HG03039 (cell line): ENCODE data around the gene CARNS1.
"Not testable (repeated sequence)": the region's sequence is repeated elsewhere in the genome, so short reads cannot be mapped to it uniquely, and the experiment has no call there.

Experiments used
- ATAC-seq: cut with Tn5 transposase; IDR thresholded peaks from one replicate; pipeline ENCODE4 v1.9.1; 2021; ENCODE audit warnings: mild to moderate bottlenecking, moderate library complexity; ENCODE audit not compliant: unreplicated experiment

The CARNS1 gene

DNA sequence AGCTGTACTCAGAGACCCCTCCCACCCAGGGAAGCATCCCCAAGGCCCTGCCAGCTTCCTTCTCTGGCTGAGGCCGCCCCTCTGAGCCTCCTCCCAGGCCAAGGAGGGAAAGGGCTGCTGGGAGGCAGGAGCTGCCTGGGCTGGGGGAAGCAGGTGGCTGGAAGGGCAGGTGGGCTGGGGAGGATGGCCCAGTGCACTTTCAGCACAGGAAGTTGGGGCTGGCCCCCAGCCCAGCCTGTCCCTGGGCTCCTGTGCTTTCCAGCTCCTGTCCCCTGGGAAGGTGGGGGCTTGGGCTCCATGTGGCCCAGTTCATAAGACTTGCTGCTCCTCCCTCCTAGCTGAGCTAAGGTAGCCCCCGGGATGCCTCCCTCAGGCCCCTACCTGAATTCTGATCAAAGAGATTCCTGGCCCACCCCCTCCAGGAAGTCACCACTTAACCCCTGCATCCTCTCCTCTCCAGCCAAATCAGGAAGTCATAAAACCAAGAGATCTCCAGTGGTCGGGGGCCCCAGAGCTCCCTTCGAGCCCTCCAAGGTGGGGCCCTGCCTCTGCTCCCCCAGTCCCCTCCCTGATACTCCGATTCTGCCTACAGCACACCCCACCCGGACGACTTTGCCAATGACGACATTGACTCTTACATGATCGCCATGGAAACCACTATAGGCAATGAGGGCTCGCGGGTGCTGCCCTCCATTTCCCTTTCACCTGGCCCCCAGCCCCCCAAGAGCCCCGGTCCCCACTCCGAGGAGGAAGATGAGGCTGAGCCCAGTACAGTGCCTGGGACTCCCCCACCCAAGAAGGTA is 18.7 kb upstream of the CARNS1 start:
- ATAC-seq, result no peak

DNA sequence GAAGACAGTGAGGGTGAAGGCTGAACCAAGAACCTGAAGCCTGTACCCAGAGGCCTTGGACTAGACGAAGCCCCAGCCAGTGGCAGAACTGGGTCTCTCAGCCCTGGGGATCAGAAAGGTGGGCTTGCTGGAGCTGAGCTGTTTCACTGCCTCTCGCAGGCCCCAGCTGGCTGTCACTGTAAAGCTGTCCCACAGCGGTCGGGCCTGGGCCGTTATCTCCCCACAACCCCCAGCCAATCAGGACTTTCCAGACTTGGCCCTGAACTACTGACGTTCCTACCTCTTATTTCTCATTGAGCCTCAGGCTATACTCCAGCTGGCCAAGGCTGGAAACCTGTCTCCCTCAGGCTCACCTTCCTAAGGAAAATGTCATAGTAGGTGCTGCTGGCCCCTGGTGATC is 17.9 kb upstream of the CARNS1 start:
- ATAC-seq, result no peak

DNA sequence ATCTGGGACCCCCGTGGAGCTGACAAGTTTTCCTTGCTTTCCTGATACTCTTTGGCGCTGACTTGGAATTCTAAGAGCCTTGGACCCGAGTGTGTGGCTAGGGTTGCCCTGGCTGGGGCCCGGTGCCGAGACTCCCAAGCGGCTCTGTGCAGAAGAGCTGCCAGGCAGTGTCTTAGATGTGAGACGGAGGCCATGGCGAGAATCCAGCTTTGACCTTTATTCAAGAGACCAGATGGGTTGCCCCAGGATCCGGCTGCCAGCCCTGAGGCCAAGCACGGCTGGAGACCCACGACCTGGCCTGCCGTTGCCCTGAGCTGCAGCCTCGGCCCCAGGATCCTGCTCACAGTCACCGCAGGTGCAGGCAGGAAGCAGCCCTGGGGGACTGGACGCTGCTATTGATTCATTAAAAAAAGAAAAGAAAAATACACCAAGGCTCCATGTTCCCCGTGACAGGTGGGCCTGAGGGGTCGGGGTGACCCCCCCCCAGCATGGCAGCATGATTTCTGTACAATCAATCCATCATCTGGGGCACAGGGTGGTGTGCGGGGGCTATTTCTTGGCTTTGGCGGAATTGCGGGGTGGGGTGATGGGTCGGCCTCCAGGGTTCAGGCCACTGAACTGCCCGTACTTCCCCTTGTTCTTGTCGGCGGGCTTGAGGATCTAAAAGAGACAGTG is 17.4 kb upstream of the CARNS1 start:
- ATAC-seq, result no peak

DNA sequence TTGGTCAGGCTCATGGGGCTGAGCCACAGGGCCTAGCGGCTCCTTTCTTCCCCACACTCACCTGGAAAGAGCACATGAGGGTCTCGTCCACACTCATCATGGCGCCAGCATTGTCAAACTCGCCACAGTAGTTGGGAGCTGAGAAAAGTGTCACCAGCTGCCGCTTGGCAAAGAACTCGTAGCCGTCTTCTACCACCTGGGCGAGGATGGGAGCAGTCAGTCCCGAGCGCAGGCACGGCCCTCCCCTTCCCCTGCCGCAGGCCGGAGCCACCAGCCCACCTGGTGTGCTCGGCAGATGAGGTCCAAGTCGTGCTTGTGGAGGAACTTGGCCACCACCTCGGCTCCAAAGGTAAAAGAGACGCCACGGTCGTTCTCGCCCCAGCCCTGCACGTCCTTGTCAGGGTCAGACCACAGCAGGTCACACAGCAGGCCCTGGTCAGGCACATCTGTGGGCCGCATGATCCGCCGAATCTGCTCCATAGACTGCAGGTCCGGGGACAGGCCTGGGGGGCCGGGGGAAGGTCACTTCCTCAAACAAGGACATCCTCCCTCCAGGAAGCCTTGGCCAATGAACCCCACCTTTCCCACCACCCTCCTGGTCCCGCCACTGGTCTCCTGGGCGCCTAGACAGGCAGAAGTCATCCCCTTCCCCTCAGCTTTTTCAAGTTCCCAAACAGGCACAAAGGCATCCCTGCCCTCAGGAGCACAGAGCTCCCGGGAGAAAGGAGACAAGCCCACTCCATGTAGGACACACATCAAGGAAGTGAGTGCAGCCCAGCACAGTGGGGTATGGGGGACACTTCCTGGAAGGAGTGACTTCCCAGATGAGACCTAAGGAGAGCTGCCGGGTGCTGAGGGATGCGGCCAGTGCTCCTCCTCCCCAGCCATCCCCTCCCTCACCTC is 16.6 kb upstream of the CARNS1 start:
- no peak for ATAC-seq

DNA sequence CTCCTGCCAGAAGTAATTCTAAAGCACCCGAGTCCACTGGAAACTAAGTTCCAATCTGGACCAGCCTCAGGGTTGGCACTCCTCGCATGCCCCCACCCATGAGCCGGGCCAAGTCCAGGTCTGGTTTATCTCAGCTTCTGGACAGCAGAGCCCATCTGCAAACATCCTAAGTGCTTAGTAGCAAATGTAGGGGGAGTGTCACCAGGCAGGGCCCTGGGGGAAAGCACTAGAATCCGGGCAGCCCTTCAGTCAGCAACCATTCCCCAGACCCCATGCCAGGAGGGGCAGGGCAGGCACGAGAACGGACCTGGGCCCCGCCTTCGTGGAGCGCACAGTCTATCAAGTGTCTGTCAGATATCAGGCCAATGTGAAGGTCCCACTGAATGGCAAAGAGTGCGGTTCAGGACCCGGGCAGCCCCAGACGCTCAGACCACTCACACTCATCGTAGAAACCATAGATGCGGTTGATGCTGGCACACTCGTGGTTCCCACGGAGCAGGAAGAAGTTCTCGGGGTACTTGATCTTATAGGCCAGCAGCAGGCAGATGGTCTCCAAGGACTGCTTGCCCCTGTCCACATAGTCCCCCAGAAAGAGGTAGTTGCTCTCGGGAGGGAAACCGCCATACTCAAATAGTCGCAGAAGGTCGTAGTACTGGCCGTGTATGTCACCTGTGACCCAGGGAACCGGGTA is 15.1 kb upstream of the CARNS1 start:
- no peak for ATAC-seq

DNA sequence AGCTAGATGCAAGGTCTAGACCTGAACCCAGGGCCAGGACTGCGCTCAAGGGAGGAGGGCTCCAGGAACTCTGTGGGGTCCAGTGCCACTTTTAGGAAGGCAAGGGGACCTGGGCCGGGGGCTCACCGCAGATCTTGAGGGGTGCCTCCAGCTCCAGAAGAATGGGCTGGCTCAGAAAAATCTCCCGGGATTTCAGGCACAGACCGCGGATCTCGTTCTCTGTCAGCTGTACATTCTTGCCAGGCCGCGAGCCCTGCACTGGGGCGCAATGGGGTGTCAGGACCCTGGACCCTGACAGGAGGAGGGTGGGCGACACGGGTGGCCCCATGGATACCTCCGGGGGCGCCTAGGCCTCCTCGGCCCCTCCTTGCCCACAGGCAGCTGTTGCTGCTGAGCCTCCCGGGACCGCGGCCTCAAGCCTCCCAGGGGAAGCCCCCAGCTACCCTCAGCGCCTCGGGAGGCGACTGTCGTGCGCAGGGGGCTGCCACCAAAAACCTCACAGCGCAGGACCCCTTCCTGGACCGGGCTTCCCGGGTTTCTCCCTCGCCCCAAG is 14.5 kb upstream of the CARNS1 start:
- ATAC-seq, result peak; percentile 7

DNA sequence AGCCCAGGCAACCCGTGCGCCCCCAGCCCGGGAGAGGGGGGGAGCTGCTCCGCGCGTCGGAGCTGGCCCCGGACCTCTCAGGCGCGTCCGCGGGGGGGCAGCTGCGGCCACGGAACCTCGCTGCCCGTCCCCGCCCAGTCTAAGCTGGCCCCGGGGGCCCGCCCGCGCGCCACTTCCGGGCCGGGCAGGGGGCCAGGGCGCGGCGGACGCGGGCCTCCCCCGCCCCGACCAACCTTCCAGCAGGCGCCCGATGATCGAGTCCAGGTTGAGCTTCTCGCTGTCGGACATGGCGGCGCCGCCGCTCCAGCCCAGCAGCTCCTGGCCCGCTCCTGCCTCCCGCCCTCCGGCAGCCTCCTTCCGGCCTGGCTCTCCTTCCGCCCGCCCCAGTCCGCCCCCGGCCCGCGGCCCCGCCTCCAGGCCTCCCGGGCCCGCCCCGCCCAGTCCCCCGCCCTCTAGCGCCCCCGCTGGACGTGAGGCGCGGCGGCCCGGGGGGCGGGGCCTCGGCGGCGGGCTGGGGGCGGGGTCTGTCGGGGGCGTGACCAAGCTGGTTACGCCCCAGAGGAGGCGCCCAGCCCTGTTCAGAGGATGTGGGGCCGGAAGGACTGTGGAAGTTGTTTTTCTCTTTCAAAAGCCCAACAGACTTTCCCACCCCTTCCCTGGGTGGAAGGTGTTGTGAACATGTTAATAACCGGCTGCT is 13.8 kb upstream of the CARNS1 start, which contains the start of gene PPP1CA:
PPP1CA (minus strand) TSS at position 364 of the 697 bp plus-strand sequence; CDS start at position 288, 76 bp downstream.
- ATAC-seq, result peak; percentile 50

DNA sequence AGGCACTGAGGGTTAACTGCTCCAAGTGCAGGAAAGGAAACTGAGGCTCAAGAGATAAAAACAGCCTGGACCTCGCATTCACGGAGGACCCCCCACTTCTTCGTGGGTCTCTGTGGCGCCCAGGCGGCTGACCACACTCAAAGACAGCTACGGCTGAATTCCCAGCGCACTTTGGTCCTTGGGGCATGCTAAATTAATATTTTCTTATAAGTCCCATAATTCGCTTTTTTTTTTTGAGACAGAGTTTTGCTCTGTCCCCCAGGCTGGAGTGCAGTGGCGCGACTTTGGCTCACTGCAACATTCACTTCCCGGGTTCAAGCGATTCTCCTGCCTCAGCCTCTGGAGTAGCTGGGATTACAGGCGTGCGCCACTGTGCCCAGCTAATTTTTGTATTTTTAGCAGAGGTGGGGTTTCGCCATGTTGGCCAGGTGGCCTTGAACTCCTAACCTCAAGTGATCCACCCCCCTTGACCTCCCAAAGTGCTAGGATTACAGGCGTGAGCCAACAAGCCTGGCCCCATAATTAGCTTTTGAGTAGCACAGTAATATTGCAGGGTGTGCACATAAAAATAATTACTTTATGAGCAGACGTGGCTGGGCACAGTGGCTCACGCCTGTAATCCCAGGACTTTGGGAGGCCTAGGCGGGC is 13.2 kb upstream of the CARNS1 start:
- not testable (repeated sequence) for ATAC-seq

DNA sequence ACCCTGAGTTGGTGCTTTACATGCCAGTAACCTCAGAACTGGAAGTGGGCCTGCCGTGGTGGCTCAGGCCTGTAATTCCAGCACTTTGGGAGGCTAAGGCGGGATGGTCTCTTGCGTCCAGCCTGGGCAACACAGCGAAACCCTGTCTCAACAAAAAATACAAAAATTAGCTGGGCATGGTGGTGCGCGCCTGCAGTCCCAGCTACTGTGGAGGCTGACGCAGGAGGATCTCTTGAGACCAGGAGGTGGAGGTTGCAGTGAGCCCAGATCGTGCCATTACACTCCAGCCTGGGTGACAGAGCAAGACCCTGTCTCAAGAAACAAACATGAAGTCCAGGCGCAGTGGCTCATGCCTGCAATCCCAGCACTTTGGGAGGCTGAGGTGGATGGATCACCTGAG is 12.4 kb upstream of the CARNS1 start:
- ATAC-seq, result not testable (repeated sequence)

DNA sequence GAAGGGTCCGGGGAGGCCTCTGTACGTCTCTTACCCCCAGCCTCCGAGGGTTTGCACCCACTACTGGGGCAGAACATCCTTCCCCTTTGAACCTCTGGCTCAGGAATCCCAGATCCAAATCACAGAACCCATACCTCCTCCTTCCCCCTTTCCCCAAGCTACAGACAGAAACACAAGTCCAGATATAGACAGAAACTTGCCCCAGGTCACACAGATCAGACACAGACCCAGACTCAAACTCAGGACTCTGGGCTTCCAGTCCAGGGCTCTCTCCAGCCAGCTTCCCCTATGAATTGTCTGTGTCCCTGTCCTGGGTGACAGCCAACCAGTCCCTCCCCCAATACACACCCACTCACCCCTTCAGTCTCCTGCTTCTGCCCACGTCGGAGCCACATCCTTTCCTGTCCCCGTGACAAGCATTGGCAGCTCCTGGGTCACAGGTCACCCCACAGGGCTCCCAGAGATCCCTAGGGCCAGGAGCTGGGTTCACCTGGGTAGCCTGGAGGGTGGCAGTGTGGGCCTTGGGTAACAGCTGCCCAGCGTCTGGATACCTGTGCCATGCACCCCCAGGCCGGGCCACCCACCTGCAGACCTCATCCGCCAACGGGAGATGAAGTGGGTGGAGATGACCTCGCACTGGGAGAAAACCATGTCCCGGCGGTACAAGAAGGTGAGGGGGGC is 10.8 kb upstream of the CARNS1 start:
- no peak for ATAC-seq

DNA sequence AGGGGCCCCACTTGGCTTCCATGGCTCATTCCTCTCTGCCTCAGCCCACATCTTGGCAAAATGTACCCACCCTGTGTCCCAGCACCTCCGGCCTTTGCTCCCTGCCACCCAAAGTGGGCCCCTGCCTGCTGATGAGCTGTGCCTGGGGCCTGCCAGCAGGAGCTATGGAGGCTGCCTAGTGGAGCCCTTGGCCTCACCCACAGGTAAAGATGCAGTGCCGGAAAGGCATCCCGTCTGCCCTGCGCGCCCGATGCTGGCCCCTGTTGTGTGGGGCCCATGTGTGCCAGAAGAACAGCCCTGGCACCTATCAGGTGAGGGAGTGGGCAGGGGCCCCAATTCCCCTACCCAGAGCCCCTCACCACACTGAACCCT is 10.3 kb upstream of the CARNS1 start:
- ATAC-seq, result no peak

DNA sequence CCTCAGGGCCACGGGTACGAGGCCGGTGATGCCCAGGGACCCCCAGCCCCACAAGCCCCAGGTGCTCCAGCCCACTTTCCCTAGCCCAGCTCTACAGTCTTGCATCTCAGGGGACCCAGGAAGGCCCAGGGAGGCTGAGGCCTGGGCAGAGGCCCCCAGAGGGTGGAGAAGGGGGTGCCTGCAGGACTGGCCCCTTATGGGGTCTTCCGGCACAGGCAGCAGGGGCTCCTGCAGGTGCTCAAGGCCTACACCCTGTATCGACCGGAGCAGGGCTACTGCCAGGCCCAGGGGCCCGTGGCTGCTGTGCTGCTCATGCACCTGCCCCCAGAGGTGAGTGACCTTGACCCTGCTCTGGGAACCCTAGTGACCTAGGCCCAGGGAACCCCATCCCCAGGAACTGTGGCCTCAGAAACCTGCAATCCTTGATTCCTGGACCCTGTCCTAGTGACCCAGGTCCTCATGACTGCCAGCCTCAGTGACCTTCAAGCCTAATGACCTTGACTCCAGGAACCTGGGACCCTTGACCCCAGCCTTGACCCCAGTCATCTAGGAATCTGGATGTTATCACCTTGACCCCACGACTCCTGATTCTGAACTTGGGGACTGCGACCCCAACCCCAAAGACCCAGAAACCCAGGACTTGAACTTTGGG is 9.7 kb upstream of the CARNS1 start:
- no peak for ATAC-seq

DNA sequence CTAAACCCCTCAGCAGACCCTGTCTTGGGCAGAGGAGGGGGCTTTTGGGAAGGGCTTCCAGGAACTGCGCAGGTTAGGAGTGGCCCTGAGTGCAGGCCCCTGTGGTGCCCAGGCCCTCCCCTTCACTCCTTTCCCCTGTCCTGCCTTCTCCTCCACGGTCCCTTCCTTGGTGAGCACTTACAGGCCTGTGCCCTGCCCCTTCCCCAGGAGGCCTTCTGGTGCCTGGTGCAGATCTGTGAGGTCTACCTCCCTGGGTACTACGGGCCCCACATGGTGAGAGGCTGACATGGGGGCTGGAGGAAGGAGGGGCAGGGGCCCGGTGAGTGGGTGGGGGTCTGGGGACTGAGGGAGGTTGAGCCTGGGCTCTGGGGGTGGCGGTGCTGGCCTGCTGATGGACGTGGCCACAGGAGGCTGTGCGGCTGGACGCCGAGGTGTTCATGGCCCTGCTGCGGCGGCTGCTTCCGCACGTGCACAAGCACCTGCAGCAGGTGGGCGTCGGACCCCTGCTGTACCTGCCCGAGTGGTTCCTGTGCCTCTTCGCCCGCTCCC is 9.0 kb upstream of the CARNS1 start:
- no peak for ATAC-seq

DNA sequence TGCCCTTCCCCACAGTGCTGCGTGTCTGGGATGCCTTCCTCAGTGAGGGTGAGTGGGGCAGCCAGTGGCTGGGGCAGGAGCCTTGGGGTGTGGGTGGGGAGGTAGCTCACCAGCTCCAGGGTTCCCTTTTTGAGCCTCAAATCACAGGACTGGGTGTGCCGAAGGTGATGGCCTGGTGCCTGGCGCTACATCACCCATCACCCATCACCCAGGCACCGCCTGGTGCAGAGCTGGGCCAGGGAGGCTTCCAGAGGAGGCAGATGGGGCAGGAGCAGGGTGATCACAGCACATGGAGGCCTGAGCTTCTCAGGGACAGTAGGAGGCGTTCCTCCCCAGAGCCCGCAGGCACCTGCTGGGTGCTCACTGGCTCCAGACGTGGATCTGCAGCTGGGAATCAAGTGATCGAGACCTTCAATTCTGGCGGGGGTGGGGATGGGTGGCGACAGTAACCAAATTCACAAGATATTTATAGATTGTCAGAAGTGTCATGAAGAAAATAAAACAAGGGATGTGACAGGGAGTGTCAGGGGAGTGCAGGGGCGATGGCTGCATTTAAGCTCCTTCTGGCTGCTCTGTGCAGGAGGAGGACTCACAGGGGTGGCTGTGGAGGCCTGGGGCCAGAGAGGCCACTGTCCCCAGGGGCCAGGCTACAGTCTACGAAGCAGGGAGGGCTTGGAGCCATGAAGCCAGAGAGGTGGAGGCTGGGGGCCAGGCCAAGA is 8.3 kb upstream of the CARNS1 start:
- ATAC-seq, result no peak

DNA sequence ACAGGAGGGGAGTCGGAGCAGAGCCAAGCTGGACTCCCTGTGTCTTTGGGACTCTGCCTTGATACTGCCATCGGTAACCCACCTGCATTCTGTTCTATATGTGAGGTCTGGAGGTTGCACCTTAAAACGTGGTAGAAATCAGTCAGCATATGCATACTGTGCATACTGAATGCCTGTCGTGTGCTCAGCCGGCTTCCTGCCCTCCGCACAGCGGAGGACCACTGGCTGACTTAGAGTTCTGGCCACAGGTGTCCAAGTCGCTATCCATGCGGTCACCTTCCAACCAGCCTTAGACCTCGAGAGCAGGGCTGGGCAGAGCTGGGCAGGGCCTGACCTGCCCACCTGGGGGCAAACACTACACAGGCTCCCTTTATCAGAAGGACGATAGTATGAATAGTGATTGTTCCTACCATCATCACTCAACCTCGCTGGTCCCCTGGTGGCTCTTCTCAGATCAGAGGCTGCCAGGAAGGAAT is 7.8 kb upstream of the CARNS1 start:
- no peak for ATAC-seq

DNA sequence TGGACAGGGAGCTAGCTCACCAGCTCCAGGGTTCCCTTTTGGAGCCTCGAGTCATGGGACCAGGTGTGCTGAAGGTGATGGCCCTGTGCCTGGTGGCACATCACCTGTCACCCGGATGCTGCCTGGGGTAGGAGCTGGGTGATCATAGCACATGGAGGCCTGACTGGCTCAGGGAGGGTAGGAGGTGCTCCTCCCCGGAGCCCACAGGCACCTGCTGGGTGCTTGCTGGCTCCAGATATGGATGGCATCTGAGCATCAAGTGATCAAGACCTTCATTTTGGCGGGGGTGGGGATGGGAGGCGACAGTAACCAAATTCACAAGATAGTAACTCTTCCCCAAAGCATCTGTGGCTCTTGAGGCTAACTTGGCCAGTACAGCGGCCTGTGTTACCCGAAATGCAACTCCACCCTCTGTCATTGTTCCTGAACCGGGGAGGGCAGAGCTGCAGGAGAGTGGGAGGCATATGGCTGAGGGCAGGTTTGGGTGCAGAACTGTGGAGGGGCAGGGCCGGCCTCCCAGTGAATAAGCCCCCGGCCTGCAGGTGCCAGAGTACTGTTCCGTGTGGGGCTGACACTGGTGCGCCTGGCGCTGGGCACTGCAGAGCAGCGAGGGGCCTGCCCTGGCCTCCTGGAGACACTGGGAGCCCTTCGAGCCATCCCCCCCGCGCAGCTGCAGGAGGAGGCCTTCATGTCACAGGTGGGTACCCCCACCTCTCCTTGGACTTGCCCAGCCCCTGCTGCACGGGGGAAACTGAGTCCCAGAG is 6.9 kb upstream of the CARNS1 start:
- ATAC-seq, result no peak

DNA sequence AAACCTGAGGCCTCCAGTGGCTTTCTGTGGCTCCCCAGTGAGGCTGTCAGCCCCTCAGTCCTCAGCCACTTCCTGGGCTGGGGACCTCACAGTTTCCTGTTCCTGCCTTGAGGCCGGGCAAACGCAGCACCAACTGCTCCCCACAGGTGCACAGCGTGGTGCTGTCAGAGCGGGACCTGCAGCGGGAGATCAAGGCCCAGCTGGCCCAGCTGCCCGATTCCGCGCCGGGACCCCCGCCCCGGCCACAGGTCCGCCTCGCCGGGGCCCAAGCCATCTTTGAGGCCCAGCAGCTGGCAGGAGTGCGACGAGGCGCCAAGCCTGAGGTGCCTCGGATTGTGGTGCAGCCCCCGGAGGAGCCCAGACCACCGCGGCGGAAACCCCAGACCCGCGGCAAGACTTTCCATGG is 6.2 kb upstream of the CARNS1 start:
- no peak for ATAC-seq
